HG03175 (cell line): Measurements from ENCODE around the gene MYMK.

Experiments used
- ATAC-seq: cut with Tn5 transposase; IDR thresholded peaks from one replicate; pipeline ENCODE4 v1.9.1; 2021; ENCODE audit warnings: mild to moderate bottlenecking, moderate library complexity; ENCODE audit not compliant: unreplicated experiment

MYMK gene

GRCh38 chr9:133536080-133536479 lies 11.3 kb upstream of the MYMK start:
- no peak for ATAC-seq

GRCh38 chr9:133535306-133535877 lies 10.6 kb upstream of the MYMK start:
- ATAC-seq: no peak

- no peak for ATAC-seq
Observed at GRCh38 chr9:133534346-133535291, 9.9 kb upstream of the MYMK start, which contains the start of gene ADAMTSL2. ADAMTSL2 (plus strand) TSS chr9:133534704; CDS start chr9:133536713, 2,009 bp downstream.

GRCh38 chr9:133533857-133534256 lies 9.1 kb upstream of the MYMK start:
- no peak for ATAC-seq

GRCh38 chr9:133532937-133533668 lies 8.3 kb upstream of the MYMK start:
- ATAC-seq: no peak

GRCh38 chr9:133531293-133531692 lies 6.5 kb upstream of the MYMK start:
- ATAC-seq: no peak

- ATAC-seq: no peak
Observed at GRCh38 chr9:133529874-133530273, 5.1 kb upstream of the MYMK start.

GRCh38 chr9:133529457-133529856 lies 4.7 kb upstream of the MYMK start:
- no peak for ATAC-seq

GRCh38 chr9:133528876-133529241 lies 4.1 kb upstream of the MYMK start:
- ATAC-seq: no peak

- ATAC-seq: no peak
Observed at GRCh38 chr9:133528001-133528875, 3.5 kb upstream of the MYMK start.

GRCh38 chr9:133527444-133527920 lies 2.7 kb upstream of the MYMK start:
- ATAC-seq: no peak

- no peak for ATAC-seq
Observed at GRCh38 chr9:133526721-133527321, 2.1 kb upstream of the MYMK start.

- no peak for ATAC-seq
Observed at GRCh38 chr9:133525677-133526076, 918 bp upstream of the MYMK start.

- no peak for ATAC-seq
Observed at GRCh38 chr9:133524146-133524545, 613 bp downstream of the MYMK start.

GRCh38 chr9:133523106-133523505 lies 1.7 kb downstream of the MYMK start:
- no peak for ATAC-seq

- ATAC-seq: no peak
Observed at GRCh38 chr9:133522073-133522910, 2.5 kb downstream of the MYMK start.

GRCh38 chr9:133521122-133522072 lies 3.4 kb downstream of the MYMK start:
- no peak for ATAC-seq
